Suprapubic skin (tissue), 4 donors: ENCODE data around the gene RBMS1. TPM values are rescaled to one million over a fixed set of nuclear protein-coding genes. Genes with fewer than 3 reads are reported as not detected.
"Not testable (repeated sequence)": the region's sequence is repeated elsewhere in the genome, so short reads cannot be mapped to it uniquely, and the experiment has no call there.

Experiments
- DNase-seq, 2 donors: peaks; one replicate each; pipeline ENCODE4 v3.0.0-alpha.2; 2019; ENCODE audit warnings: low spot score in 2 of 2
- H3K27ac ChIP-seq: fragments of 200-600 bp; sonication (generic); one replicate; pipeline ENCODE4 v1.5.1; 2019
- H3K27me3 ChIP-seq: fragments of 200-600 bp; sonication (generic); one replicate; pipeline ENCODE4 v1.5.1; 2019
- H3K36me3 ChIP-seq: fragments of 200-600 bp; sonication (generic); one replicate; pipeline ENCODE4 v1.5.1; 2019
- H3K4me1 ChIP-seq: fragments of 200-600 bp; sonication (generic); one replicate; pipeline ENCODE4 v1.5.1; 2019
- H3K4me3 ChIP-seq: fragments of 200-600 bp; sonication (generic); one replicate; pipeline ENCODE4 v1.5.1; 2019; ENCODE audit warnings: mild to moderate bottlenecking
- H3K9me3 ChIP-seq: fragments of 200-600 bp; sonication (generic); one replicate; pipeline ENCODE4 v1.5.1; 2019
- EP300 ChIP-seq: sonication (generic); formaldehyde crosslinking; IDR thresholded peaks from one replicate; pipeline ENCODE4 v1.6.1; 2017; ENCODE audit warnings: antibody characterized with exemption
- POLR2A ChIP-seq, 2 donors: fragments of 450-650 bp; IDR thresholded peaks; one replicate each; pipeline ENCODE4 v1.6.1; 2017; ENCODE audit warnings: antibody characterized with exemption in 2 of 2, mild to moderate bottlenecking in 2 of 2, moderate library complexity in 2 of 2
- POLR2AphosphoS5 ChIP-seq, 3 donors: sonication (generic); formaldehyde crosslinking; IDR thresholded peaks; one replicate each; pipeline ENCODE4 v1.6.1; 2017; ENCODE audit warnings: antibody characterized with exemption in 3 of 3
- WGBS: methylation state at CpG from one replicate; pipeline ENCODE4 v1.1.5; 2018; 5-methylcytosine and 5-hydroxymethylcytosine counted together
- total RNA-seq, 4 donors: library from RNA; depleted of rRNA; stranded (reverse); fragments of >200 nt; gene quantifications; one replicate each; pipeline ENCODE4 v1.1.0, GENCODE V29; 2016
- TF ChIP-seq, protein P1 (sequence below), 2 donors: fragments of 200-600 bp in 1 of 2; fragments of 450-650 bp in 1 of 2; sonication (generic) in 1 of 2; IDR thresholded peaks; one replicate each; pipeline ENCODE4 v1.5.1; 2016 to 2019; ENCODE audit warnings: antibody characterized with exemption in 2 of 2, mild to moderate bottlenecking in 1 of 2, moderate library complexity in 1 of 2

RBMS1 gene
- total RNA-seq, 4 donors from 2014 or later: 55.7 to 92.2 (median 62.2) TPM

DNA sequence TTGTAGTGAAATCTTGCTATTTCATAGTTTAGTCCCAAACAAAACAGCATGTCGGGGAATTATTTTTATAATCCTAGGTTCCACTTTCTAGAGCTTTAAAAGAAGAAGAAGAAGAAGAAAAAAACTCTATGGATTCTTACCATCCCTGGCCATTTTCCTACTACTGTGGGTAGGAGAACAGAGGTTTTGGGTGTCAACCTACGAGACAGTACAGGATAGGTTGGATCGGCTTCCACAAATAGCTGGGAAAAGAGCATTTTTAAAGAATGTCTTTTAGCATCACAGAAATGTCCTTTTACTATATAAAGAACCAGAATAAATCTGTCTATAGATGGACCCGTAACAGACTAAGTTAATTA lies 65.2 kb downstream of the RBMS1 start:
- WGBS: 48% methylated on average over 4 of the region's 4 CpGs

DNA sequence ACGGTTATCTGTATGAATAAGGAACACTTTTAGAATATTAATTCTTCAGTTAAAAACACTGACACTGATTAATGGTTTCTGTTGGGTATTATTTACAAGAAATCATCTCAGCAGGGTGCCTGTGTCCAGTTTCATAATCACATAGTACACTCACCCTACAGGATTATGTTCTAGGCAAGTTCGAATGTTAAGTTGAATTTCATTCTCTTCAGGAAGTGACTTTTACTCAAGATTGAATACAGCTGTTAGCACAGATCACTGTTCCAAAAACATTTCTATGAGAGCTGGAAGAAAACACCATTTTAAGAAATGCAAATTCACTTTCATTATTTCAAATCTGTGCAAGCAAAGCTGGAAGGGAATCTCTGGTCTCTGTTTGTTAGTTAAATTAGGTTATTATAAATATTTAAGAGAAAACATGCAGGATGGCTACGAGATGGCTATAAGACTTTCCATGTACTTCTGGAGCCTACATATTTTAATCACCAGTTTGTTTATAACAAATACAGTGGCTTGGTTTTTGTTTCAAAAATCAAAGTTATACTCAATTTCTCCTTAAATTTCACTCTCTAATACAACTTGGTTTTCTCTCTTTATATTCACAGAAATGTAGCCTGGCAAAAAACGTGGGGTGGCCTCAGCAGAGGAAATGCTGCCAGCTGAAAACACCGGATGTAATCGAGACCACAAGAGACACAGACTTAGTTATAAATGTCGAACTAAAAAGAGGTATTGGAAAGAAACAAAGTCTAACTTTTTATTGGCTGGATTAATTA lies 65.8 kb downstream of the RBMS1 start:
- Histone ChIP-seq H3K27me3 (no peaks in the 10 kb centered on the region), H3K4me3 (no peak overlapping the region), H3K9me3 (no peaks in the 10 kb centered on the region), H3K27ac (peak overlapping the region; percentile 33), H3K36me3 (no peaks in the 10 kb centered on the region), H3K4me1 (peaks cover 33% of the 10 kb centered on the region)
- no peak for DNase-seq
- TF ChIP-seq, protein P1, sequence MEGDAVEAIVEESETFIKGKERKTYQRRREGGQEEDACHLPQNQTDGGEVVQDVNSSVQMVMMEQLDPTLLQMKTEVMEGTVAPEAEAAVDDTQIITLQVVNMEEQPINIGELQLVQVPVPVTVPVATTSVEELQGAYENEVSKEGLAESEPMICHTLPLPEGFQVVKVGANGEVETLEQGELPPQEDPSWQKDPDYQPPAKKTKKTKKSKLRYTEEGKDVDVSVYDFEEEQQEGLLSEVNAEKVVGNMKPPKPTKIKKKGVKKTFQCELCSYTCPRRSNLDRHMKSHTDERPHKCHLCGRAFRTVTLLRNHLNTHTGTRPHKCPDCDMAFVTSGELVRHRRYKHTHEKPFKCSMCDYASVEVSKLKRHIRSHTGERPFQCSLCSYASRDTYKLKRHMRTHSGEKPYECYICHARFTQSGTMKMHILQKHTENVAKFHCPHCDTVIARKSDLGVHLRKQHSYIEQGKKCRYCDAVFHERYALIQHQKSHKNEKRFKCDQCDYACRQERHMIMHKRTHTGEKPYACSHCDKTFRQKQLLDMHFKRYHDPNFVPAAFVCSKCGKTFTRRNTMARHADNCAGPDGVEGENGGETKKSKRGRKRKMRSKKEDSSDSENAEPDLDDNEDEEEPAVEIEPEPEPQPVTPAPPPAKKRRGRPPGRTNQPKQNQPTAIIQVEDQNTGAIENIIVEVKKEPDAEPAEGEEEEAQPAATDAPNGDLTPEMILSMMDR (IDR thresholded peaks at IDR 0.05): no peak
- TF ChIP-seq POLR2AphosphoS5 (IDR thresholded peaks at IDR 0.05) (no peak), POLR2A (IDR thresholded peaks at IDR 0.05) (no peak), EP300 (no peak)
- 36% methylated on average over 7 of the region's 7 CpGs for WGBS

More for the DNA sequence above, 65.2 kb downstream of the RBMS1 start:
- Histone ChIP-seq H3K4me3 (no peak overlapping the region), H3K36me3 (no peaks in the 10 kb centered on the region), H3K27me3 (no peaks in the 10 kb centered on the region), H3K9me3 (no peaks in the 10 kb centered on the region), H3K27ac (peak overlapping the region; percentile 33), H3K4me1 (peaks cover 37% of the 10 kb centered on the region)
- no peak for DNase-seq
- TF ChIP-seq EP300 (no peak), POLR2AphosphoS5 (IDR thresholded peaks at IDR 0.05) (no peak), POLR2A (IDR thresholded peaks at IDR 0.05) (no peak)
- TF ChIP-seq, protein P1 (IDR thresholded peaks at IDR 0.05): no peak

DNA sequence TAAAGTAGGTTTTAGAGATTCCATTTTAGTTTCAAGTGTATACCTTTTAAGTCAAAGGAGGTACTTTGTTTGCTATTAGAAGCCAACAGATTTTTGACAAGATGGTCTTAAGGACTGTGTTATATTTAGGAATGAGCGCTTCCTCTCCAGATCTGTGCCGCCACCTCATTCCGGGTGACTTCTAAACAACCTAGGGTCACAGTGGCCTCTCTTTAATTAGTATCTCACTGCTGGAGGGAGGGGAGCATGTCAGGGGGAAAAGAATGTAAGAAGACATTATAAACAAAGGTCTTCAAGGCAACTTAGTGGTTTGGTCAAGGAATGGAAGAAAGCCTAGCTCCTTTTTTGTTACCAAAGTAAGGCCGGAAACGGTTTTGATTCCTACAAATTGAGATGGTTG lies 67.0 kb downstream of the RBMS1 start:
- Histone ChIP-seq H3K4me3 (no peak overlapping the region), H3K4me1 (peaks cover 23% of the 10 kb centered on the region), H3K36me3 (no peaks in the 10 kb centered on the region), H3K9me3 (no peaks in the 10 kb centered on the region), H3K27ac (no peak overlapping the region), H3K27me3 (no peaks in the 10 kb centered on the region)
- TF ChIP-seq POLR2A (IDR thresholded peaks at IDR 0.05) (no peak), POLR2AphosphoS5 (IDR thresholded peaks at IDR 0.05) (no peak), EP300 (no peak)
- TF ChIP-seq, protein P1 (IDR thresholded peaks at IDR 0.05): no peak
- DNase-seq: no peak
- 96% methylated on average over 5 of the region's 5 CpGs for WGBS

DNA sequence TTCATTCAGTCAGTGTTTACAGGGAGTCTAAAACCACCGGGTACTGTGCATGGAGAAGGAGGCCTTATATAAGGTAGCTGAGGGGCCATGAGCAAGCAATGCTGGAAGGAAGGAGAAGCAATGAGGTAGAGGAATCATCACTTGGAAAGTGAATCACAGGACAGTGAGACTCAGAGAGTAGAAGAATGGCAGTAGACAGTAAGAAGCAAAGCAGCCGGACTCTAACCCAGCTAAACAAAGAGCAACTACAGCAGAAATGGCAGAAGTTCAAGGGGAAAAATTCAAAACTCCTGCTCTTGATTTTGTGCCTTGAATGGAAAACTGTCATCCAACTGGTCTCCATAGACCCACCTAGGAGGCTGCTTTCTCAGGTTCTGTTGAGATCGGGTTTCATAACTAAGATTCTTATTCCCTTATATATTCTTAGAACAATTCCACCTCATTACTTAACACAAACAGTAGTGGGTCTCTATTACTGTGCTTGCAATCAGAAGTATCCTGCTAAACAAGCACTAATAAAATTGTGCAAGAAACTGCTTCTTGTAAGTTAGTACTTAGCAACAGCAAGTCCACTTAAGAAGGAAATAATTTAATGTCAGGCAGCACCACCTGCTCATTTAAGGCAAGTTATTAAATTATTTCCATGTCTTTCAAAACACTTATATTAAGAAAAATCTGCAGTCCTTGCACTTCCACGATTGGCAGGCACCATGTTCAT lies 68.0 kb downstream of the RBMS1 start:
- no peak for DNase-seq
- 77% methylated on average over 4 of the region's 4 CpGs for WGBS
- Histone ChIP-seq H3K27ac (no peak overlapping the region), H3K9me3 (no peaks in the 10 kb centered on the region), H3K27me3 (no peaks in the 10 kb centered on the region), H3K4me3 (no peak overlapping the region), H3K36me3 (no peaks in the 10 kb centered on the region), H3K4me1 (peaks cover 19% of the 10 kb centered on the region)
- TF ChIP-seq, protein P1 (IDR thresholded peaks at IDR 0.05): no peak
- no peak for TF ChIP-seq POLR2A (IDR thresholded peaks at IDR 0.05)
- no peak for TF ChIP-seq EP300
- no peak for TF ChIP-seq POLR2AphosphoS5 (IDR thresholded peaks at IDR 0.05)

DNA sequence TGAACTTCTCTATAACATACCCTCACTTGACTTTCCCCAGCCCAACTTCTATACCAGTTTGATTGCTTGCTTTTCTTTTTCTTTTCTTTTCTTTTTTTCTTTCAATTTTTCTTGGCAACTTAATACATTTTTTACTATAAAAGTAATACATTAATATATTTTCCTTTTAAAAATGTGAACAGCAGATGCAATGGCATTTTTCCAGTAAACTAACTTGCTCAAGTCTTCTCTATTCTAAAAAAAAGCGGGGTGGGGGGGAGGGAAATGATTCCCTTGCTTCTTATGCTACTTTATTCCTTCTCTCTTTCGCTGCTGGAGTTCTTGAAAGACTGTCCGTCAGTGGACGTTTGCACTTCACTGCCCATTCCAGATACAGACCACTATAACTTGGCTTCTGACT lies 70.5 kb downstream of the RBMS1 start:
- TF ChIP-seq EP300 (no peak), POLR2AphosphoS5 (IDR thresholded peaks at IDR 0.05) (no peak), POLR2A (IDR thresholded peaks at IDR 0.05) (no peak)
- TF ChIP-seq, protein P1 (IDR thresholded peaks at IDR 0.05): no peak
- H3K36me3 ChIP-seq: no peaks in the 10 kb centered on the region
- no peak overlapping the region for H3K4me3 ChIP-seq
- no peaks in the 10 kb centered on the region for H3K27me3 ChIP-seq
- WGBS: 77% methylated on average over 4 of the region's 4 CpGs
- H3K4me1 ChIP-seq: peaks cover 20% of the 10 kb centered on the region
- no peak for DNase-seq
- H3K9me3 ChIP-seq: no peaks in the 10 kb centered on the region
- no peak overlapping the region for H3K27ac ChIP-seq

DNA sequence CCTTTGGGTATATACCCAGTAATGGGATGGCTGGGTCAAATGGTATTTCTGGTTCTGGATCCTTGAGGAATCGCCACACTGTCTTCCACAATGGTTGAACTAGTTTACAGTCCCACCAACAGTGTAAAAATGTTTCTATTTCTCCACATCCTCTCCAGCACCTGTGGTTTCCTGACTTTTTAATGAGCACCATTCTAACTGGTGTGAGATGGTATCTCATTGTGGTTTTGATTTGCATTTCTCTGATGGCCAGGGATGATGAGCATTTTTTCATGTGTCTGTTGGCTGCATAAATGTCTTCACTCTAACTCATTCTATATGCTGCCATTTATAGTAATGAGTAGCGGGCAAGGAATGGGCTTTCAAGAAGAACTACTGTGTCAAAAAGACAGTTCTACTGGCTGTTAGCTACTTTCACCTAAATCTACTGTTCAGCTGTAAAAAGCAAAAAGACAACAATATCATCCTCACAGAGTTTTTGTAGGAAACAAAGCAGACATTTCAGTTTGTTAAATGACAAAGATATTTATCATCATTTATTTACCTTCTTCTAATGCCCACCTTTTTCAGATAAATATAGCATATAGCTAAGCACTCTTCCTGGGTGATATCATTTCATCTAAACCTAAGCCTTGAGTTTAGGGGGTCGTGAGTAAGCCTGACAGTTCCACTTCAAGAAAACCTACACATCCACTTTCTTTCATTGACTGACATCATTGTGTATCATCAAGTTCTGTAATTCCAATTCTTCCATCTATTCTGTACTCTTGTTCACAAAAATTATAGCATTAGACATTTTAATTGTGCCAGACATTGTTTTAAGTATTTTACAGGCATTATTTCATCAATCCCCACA lies 71.7 kb downstream of the RBMS1 start:
- not testable (repeated sequence) for H3K27me3 ChIP-seq, H3K4me3 ChIP-seq, H3K36me3 ChIP-seq, H3K27ac ChIP-seq, DNase-seq, H3K9me3 ChIP-seq
- WGBS: 85% methylated on average over 3 of the region's 3 CpGs
- H3K4me1 ChIP-seq: peaks cover 23% of the 10 kb centered on the region
